Neuronal stem cell (in vitro differentiated cells): ENCODE measurements around the gene SAT1.

Source experiments
- DNase-seq: peaks from one replicate; pipeline ENCODE4 v3.0.0-alpha.2; 2013; ENCODE audit warnings: low spot score
- H2AFZ ChIP-seq: one replicate; pipeline ENCODE4 v1.6.1; 2013; ENCODE audit warnings: mild to moderate bottlenecking, low read length, inconsistent platforms
- H2AK5ac ChIP-seq: 2 replicates; pipeline ENCODE4 v1.6.1; 2013; ENCODE audit warnings: low read depth, mild to moderate bottlenecking, inconsistent platforms, low read length, moderate library complexity, mixed read lengths
- H2BK120ac ChIP-seq: 2 replicates; pipeline ENCODE4 v1.6.1; 2013; ENCODE audit warnings: low read depth, mild to moderate bottlenecking, inconsistent platforms, low read length, moderate library complexity, mixed read lengths
- H2BK12ac ChIP-seq: one replicate; pipeline ENCODE4 v1.6.1; 2013; ENCODE audit warnings: low read length, inconsistent platforms
- H2BK15ac ChIP-seq: 2 replicates; pipeline ENCODE4 v1.6.1; 2013; ENCODE audit warnings: mild to moderate bottlenecking, low read length, inconsistent platforms, mixed read lengths
- H2BK5ac ChIP-seq: one replicate; pipeline ENCODE4 v1.6.1; 2013; ENCODE audit warnings: inconsistent platforms, mild to moderate bottlenecking, low read length, moderate library complexity
- H3K14ac ChIP-seq: one replicate; pipeline ENCODE4 v1.6.1; 2013; ENCODE audit warnings: low read length, inconsistent platforms
- H3K18ac ChIP-seq: 2 replicates; pipeline ENCODE4 v1.6.1; 2013; ENCODE audit warnings: low read length, inconsistent platforms
- H3K23ac ChIP-seq: 2 replicates; pipeline ENCODE4 v1.6.1; 2013; ENCODE audit warnings: low read depth, mild to moderate bottlenecking, mixed read lengths, low read length, inconsistent platforms; ENCODE audit not compliant: poor library complexity
- H3K27ac ChIP-seq: replicated peaks from 3 replicates; pipeline ENCODE4 v1.5.1; 2013; ENCODE audit warnings: low read length, inconsistent platforms
- H3K27me3 ChIP-seq, 3 experiments: 2 replicates each; pipeline ENCODE4 v1.6.1; 2013; ENCODE audit warnings: low read length in 3 of 3, mild to moderate bottlenecking in 2 of 3, inconsistent platforms in 1 of 3, low read depth in 1 of 3, mixed read lengths in 1 of 3, moderate library complexity in 1 of 3; ENCODE audit not compliant: control insufficient read depth in 3 of 3, insufficient read depth in 3 of 3
- H3K36me3 ChIP-seq, 2 donors: replicated peaks in 1 of 2; 2 replicates each; pipeline ENCODE4 v1.6.1; 2013; ENCODE audit warnings: low read length in 2 of 2; ENCODE audit not compliant: control insufficient read depth in 2 of 2, insufficient read depth in 2 of 2
- H3K4ac ChIP-seq: 2 replicates; pipeline ENCODE4 v1.6.1; 2013; ENCODE audit warnings: inconsistent platforms, mild to moderate bottlenecking, low read length, moderate library complexity
- H3K4me1 ChIP-seq, 2 donors: 1 replicate in 1 of 2; 2 replicates in 1 of 2; pipeline ENCODE4 v1.6.1; 2013; ENCODE audit warnings: low read length in 2 of 2, low read depth in 1 of 2; ENCODE audit not compliant: control insufficient read depth in 2 of 2, insufficient read depth in 1 of 2
- H3K4me2 ChIP-seq: one replicate; pipeline ENCODE4 v1.6.1; 2013; ENCODE audit warnings: mild to moderate bottlenecking, low read length, inconsistent platforms; ENCODE audit not compliant: insufficient read depth, poor library complexity, severe bottlenecking
- H3K4me3 ChIP-seq, 2 donors: 2 replicates each; pipeline ENCODE4 v1.5.1; 2013; ENCODE audit warnings: low read length in 2 of 2, mild to moderate bottlenecking in 2 of 2, inconsistent platforms in 1 of 2, moderate library complexity in 1 of 2
- H3K79me1 ChIP-seq: one replicate; pipeline ENCODE4 v1.6.1; 2013; ENCODE audit warnings: low read depth, mild to moderate bottlenecking, inconsistent platforms, low read length, moderate library complexity
- H3K9ac ChIP-seq: one replicate; pipeline ENCODE4 v1.6.1; 2013; ENCODE audit warnings: mild to moderate bottlenecking, low read depth, low read length, inconsistent platforms; ENCODE audit not compliant: poor library complexity
- H3K9me3 ChIP-seq, 2 donors: replicated peaks in 1 of 2; 2 replicates each; pipeline versions ENCODE3 to v1.6.1; 2013; ENCODE audit warnings: low read length in 2 of 2, mild to moderate bottlenecking in 2 of 2, inconsistent platforms in 1 of 2, low read depth in 1 of 2, mixed read lengths in 1 of 2, moderate library complexity in 1 of 2; ENCODE audit not compliant: control insufficient read depth in 2 of 2, insufficient read depth in 1 of 2
- H4K8ac ChIP-seq: one replicate; pipeline ENCODE4 v1.6.1; 2013; ENCODE audit warnings: low read depth, mild to moderate bottlenecking, inconsistent platforms, low read length, moderate library complexity
- H4K91ac ChIP-seq: one replicate; pipeline ENCODE4 v1.6.1; 2013; ENCODE audit warnings: low read length, low read depth, mild to moderate bottlenecking, inconsistent platforms; ENCODE audit not compliant: poor library complexity
- WGBS, 2 donors: extraction: QIAGEN DNeasy Blood & Tissue Kit; methylation state at CpG; one replicate each; pipeline ENCODE4 v1.1.7; 2013; ENCODE audit warnings: missing lambda C conversion rate in 2 of 2, mixed read lengths in 1 of 2; ENCODE audit not compliant: insufficient read length in 2 of 2, insufficient replicate concordance in 1 of 2; ENCODE audit errors: extremely low coverage in 2 of 2; 5-methylcytosine and 5-hydroxymethylcytosine counted together

SAT1 gene

DNA sequence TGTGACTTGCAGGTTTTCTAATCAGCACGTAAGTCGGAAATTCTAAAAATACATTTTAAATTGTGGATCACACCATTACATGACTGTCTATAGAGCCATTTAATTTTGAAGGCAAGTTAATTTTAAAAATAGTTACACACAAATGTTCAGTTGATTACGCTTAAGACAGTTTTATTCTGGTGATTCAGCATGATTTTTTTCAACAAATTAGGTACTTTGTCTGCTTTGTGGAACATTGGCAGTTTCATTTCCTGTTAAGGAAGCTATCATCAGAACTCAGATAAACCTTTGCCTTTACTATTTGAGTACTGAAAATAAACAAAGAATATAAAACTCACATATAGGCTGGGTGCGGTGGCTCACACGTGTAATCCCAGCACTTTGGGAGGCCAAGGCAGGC, 19.5 kb downstream of the SAT1 start:
- H2AFZ ChIP-seq, result no peak overlapping the region
- no peak overlapping the region for H3K4me2 ChIP-seq
- no peak overlapping the region for H2BK120ac ChIP-seq
- H3K4ac ChIP-seq, result no peak overlapping the region
- H3K4me1 ChIP-seq, result peaks cover 0 to 2% of the 10 kb centered on the region in 2 donors
- H3K79me1 ChIP-seq, result no peaks in the 10 kb centered on the region
- no peak overlapping the region for H3K4me3 ChIP-seq
- no peak overlapping the region for H4K8ac ChIP-seq
- no peak overlapping the region for H3K18ac ChIP-seq
- H3K23ac ChIP-seq, result no peak overlapping the region
- H2BK12ac ChIP-seq, result no peak overlapping the region
- WGBS, 2 donors, result no CpG with 5 or more reads among the region's 5 CpGs
- no peak overlapping the region for H4K91ac ChIP-seq
- H3K9ac ChIP-seq, result no peak overlapping the region
- no peak overlapping the region for H3K14ac ChIP-seq
- H3K27ac ChIP-seq, result no peak overlapping the region
- H2AK5ac ChIP-seq, result no peak overlapping the region
- DNase-seq, result no peak
- no peak overlapping the region for H2BK5ac ChIP-seq
- no peaks in the 10 kb centered on the region for H3K27me3 ChIP-seq
- no peak overlapping the region for H2BK15ac ChIP-seq
- no peaks in the 10 kb centered on the region for H3K36me3 ChIP-seq
- H3K9me3 ChIP-seq, result no peaks in the 10 kb centered on the region

GRCh38 chrX:23803931-23804381, 21.0 kb downstream of the SAT1 start:
- no peak overlapping the region for H3K27ac ChIP-seq
- H3K4me2 ChIP-seq, result no peak overlapping the region
- no peak overlapping the region for H2BK12ac ChIP-seq
- no peak overlapping the region for H3K4me3 ChIP-seq
- no peaks in the 10 kb centered on the region for H3K9me3 ChIP-seq
- no peak overlapping the region for H4K91ac ChIP-seq
- no peak overlapping the region for H2BK5ac ChIP-seq
- H3K9ac ChIP-seq, result no peak overlapping the region
- no peak overlapping the region for H3K4ac ChIP-seq
- peaks cover 0 to 2% of the 10 kb centered on the region in 2 donors for H3K4me1 ChIP-seq
- H3K79me1 ChIP-seq, result no peaks in the 10 kb centered on the region
- no peak overlapping the region for H3K18ac ChIP-seq
- WGBS, 2 donors, result no CpG with 5 or more reads among the region's 5 CpGs
- no peak overlapping the region for H3K23ac ChIP-seq
- H3K36me3 ChIP-seq, result no peaks in the 10 kb centered on the region
- no peak for DNase-seq
- no peak overlapping the region for H2BK120ac ChIP-seq
- H2AK5ac ChIP-seq, result no peak overlapping the region
- H2AFZ ChIP-seq, result peak overlapping the region; percentile 28
- H4K8ac ChIP-seq, result no peak overlapping the region
- H3K14ac ChIP-seq, result no peak overlapping the region
- H3K27me3 ChIP-seq, result no peaks in the 10 kb centered on the region
- H2BK15ac ChIP-seq, result no peak overlapping the region

DNA sequence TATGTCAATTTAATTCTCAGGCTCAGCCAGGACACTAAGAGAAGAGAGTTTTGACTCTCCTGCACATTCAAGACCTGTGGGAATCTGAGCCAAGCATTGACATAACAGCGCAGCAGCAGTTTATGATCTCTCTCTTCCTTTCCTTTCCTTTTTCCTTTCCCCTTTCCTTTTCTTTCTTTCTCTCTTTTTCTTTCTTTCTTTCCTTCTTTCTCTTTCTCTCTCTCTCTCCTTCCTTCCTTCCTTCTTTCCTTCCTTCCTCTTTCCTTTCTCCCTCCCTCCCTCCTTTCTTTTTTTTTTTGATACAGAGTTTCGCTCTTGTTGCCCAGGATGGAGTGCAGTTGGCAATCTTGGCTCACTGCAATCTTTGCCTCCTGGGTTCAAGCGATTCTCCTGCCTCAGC, 21.6 kb downstream of the SAT1 start:
- Histone ChIP-seq H3K23ac (no peak overlapping the region), H4K8ac (no peak overlapping the region), H3K27me3 (no peaks in the 10 kb centered on the region), H3K4me3 (no peak overlapping the region), H3K4me1 (peaks cover 0 to 2% of the 10 kb centered on the region in 2 donors), H2BK120ac (no peak overlapping the region), H3K4ac (no peak overlapping the region), H3K14ac (no peak overlapping the region), H3K4me2 (no peak overlapping the region), H3K9ac (no peak overlapping the region), H3K79me1 (no peaks in the 10 kb centered on the region), H3K27ac (no peak overlapping the region), H2BK15ac (no peak overlapping the region), H3K18ac (no peak overlapping the region), H3K9me3 (no peaks in the 10 kb centered on the region), H2AK5ac (no peak overlapping the region), H3K36me3 (no peaks in the 10 kb centered on the region), H2BK5ac (no peak overlapping the region), H2BK12ac (no peak overlapping the region), H4K91ac (no peak overlapping the region), H2AFZ (peak overlapping the region; percentile 28)
- no CpG with 5 or more reads among the region's 3 CpGs for WGBS, 2 donors
- no peak for DNase-seq

DNA sequence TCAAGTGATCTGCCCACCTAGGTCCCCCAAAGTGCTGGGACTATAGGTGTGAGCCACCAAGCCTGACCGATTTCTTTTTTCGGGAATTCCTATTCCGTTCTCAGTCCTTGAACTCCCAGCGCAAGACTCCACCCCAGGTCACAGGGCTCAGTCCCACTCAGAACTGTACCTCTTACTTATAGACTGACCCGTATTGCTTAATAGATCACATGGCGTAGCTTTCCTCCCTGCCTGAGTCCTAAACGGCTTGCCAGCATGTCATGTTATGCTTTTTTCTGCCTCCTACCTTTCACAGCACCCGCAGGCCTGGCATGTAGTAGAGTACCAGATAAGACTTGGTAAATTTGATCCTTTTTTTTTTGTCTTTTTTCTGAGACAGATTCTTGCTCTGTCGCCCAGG, 22.4 kb downstream of the SAT1 start:
- Histone ChIP-seq H3K14ac (no peak overlapping the region), H2BK12ac (no peak overlapping the region), H2BK15ac (no peak overlapping the region), H3K23ac (no peak overlapping the region), H2AFZ (no peak overlapping the region), H3K9ac (no peak overlapping the region), H3K4me3 (no peak overlapping the region), H3K4me1 (peaks cover 0 to 2% of the 10 kb centered on the region in 2 donors), H3K4me2 (no peak overlapping the region), H3K36me3 (no peaks in the 10 kb centered on the region), H3K79me1 (no peaks in the 10 kb centered on the region), H3K27ac (no peak overlapping the region), H4K8ac (no peak overlapping the region), H3K4ac (no peak overlapping the region), H2BK120ac (no peak overlapping the region), H2BK5ac (no peak overlapping the region), H2AK5ac (no peak overlapping the region), H3K27me3 (no peaks in the 10 kb centered on the region), H3K18ac (no peak overlapping the region), H4K91ac (no peak overlapping the region), H3K9me3 (no peaks in the 10 kb centered on the region)
- no peak for DNase-seq
- WGBS, 2 donors, result no CpG with 5 or more reads among the region's 9 CpGs
